BE2C (cell line): ENCODE data around the gene TBCEL.
A peak's percentile ranks its signal among the peaks of the same experiment; 100 is the strongest.

Source experiments
- DNase-seq: peaks from one replicate; pipeline ENCODE4 v3.0.0-alpha.2; 2020
- H3K27me3 ChIP-seq: fragments of 250-450 bp; sonication (Bioruptor Pico); 2 replicates; pipeline ENCODE4 v1.5.1; 2020; ENCODE audit warnings: mild to moderate bottlenecking
- H3K36me3 ChIP-seq: fragments of 250-450 bp; sonication (Bioruptor Pico); 2 replicates; pipeline ENCODE4 v1.5.1; 2020; ENCODE audit warnings: mild to moderate bottlenecking
- H3K4me1 ChIP-seq: fragments of 250-450 bp; sonication (Bioruptor Pico); 2 replicates; pipeline ENCODE4 v1.5.1; 2020
- H3K4me3 ChIP-seq: 2 replicates; pipeline ENCODE4 v1.5.1; 2011; ENCODE audit warnings: low read depth, low read length
- H3K9me3 ChIP-seq: fragments of 250-450 bp; sonication (Bioruptor Pico); 2 replicates; pipeline ENCODE4 v1.5.1; 2020
- TF ChIP-seq, protein P1 (sequence below): IDR thresholded peaks from 2 replicates; pipeline ENCODE4 v1.5.1; 2012; ENCODE audit warnings: mild to moderate bottlenecking, low read depth, low read length

The TBCEL gene

GRCh38 chr11:121086866-121087265 lies 63.0 kb downstream of the TBCEL start:
- Histone ChIP-seq H3K4me1 (peaks cover 9% of the 10 kb centered on the region; the same call in 1 of the 2 replicates), H3K27me3 (no peaks in the 10 kb centered on the region), H3K4me3 (no peak overlapping the region), H3K36me3 (peaks cover 4% of the 10 kb centered on the region; the same call in 1 of the 2 replicates), H3K9me3 (no peaks in the 10 kb centered on the region)
- TF ChIP-seq, protein P1, sequence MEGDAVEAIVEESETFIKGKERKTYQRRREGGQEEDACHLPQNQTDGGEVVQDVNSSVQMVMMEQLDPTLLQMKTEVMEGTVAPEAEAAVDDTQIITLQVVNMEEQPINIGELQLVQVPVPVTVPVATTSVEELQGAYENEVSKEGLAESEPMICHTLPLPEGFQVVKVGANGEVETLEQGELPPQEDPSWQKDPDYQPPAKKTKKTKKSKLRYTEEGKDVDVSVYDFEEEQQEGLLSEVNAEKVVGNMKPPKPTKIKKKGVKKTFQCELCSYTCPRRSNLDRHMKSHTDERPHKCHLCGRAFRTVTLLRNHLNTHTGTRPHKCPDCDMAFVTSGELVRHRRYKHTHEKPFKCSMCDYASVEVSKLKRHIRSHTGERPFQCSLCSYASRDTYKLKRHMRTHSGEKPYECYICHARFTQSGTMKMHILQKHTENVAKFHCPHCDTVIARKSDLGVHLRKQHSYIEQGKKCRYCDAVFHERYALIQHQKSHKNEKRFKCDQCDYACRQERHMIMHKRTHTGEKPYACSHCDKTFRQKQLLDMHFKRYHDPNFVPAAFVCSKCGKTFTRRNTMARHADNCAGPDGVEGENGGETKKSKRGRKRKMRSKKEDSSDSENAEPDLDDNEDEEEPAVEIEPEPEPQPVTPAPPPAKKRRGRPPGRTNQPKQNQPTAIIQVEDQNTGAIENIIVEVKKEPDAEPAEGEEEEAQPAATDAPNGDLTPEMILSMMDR, result no peak
- no peak for DNase-seq

DNA sequence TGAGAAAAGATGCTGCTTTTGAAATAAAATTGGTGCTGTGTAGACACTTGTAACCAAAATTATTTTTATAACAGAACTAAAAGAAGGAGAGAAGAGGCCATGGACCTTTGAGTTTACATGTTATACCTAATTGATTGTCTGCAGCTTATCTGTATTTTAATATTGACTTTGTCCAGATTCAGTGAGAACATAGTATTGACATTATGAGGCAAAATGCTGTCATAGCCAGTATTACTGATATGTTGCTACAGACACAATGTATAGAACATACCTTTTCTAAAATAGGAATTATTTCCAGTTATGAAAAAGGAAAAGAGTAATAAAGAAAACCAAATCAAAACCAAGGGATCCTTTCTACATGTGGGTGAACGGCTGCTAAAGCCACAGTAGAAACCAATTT lies 65.7 kb downstream of the TBCEL start:
- peaks cover 9% of the 10 kb centered on the region; the same call in 1 of the 2 replicates for H3K4me1 ChIP-seq
- TF ChIP-seq, protein P1, result no peak
- H3K4me3 ChIP-seq, result no peak overlapping the region
- DNase-seq, result no peak
- peaks cover 4% of the 10 kb centered on the region; the same call in 1 of the 2 replicates for H3K36me3 ChIP-seq
- no peaks in the 10 kb centered on the region for H3K9me3 ChIP-seq
- no peaks in the 10 kb centered on the region for H3K27me3 ChIP-seq

DNA sequence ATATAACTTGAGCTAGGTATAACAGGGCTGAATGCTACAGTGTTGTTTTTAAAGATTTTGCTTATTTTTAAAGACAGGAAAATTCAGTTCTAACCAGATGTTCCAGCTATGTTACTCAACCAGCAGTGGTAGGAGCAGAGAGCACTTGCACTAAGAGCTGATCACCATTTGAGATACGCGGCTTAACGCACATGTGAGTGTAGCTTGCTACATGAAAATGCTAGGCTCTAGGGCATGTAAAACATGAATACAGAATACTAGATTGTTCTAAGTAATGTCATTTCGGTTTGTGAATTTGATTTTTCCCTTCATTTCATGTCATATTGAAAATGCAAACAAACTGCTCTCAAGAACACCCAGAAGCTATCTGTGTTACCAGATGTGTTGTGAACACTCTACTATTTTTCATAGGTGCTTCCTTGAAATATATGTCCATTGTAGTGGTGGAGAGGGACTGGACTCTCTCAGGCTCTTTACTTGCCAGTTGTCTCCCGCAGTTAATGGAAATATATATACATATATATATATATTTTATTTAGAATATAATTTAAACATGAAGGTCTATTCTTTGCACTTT lies 66.3 kb downstream of the TBCEL start:
- peaks cover 9% of the 10 kb centered on the region; the same call in 1 of the 2 replicates for H3K4me1 ChIP-seq
- no peaks in the 10 kb centered on the region for H3K27me3 ChIP-seq
- no peak overlapping the region for H3K4me3 ChIP-seq
- TF ChIP-seq, protein P1, result no peak
- H3K36me3 ChIP-seq, result peaks cover 4% of the 10 kb centered on the region; the same call in 1 of the 2 replicates
- H3K9me3 ChIP-seq, result no peaks in the 10 kb centered on the region
- DNase-seq, result peak; percentile 35

GRCh38 chr11:121091492-121092152 lies 67.7 kb downstream of the TBCEL start:
- TF ChIP-seq, protein P1, result no peak
- no peak for DNase-seq
- Histone ChIP-seq H3K36me3 (peaks cover 4% of the 10 kb centered on the region; the same call in 1 of the 2 replicates), H3K4me3 (no peak overlapping the region), H3K9me3 (no peaks in the 10 kb centered on the region), H3K27me3 (no peaks in the 10 kb centered on the region), H3K4me1 (peaks cover 9% of the 10 kb centered on the region; the same call in 1 of the 2 replicates)

DNA sequence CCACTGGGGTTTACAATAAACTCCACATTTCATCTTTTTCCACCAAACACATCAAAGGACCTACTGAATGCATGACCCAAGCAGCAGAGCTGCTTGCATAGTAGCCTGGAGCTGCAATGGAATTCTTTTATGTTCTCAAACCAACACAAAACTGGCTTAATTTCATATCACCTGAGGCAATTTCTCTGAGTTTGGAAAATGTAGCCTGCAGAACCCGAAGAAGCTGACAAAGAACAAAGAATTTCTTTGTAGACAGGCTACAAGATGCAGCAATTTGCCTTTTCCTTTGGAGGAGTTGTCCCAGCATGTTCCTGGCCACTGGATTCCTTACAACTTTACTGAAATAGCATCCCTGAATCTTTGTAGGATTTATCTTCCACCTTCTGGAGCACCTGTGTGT lies 71.7 kb downstream of the TBCEL start:
- H3K4me3 ChIP-seq, result no peak overlapping the region
- H3K27me3 ChIP-seq, result no peaks in the 10 kb centered on the region
- no peak for DNase-seq
- TF ChIP-seq, protein P1, result no peak
- H3K4me1 ChIP-seq, result no peaks in the 10 kb centered on the region; the same call in 1 of the 2 replicates
- no peaks in the 10 kb centered on the region for H3K9me3 ChIP-seq
- H3K36me3 ChIP-seq, result no peaks in the 10 kb centered on the region

- TF ChIP-seq, protein P1, result no peak
- Histone ChIP-seq H3K27me3 (no peaks in the 10 kb centered on the region), H3K9me3 (no peaks in the 10 kb centered on the region), H3K4me1 (no peaks in the 10 kb centered on the region), H3K4me3 (no peak overlapping the region), H3K36me3 (no peaks in the 10 kb centered on the region)
- DNase-seq, result no peak
Measured at GRCh38 chr11:121099364-121099763, 75.5 kb downstream of the TBCEL start.
